HG03060 (cell line): ENCODE data around the gene ESPL1.
A peak's percentile ranks its signal among the peaks of the same experiment; 100 is the strongest.

ENCODE experiments used
- ATAC-seq: cut with Tn5 transposase; IDR thresholded peaks from one replicate; pipeline ENCODE4 v1.9.1; 2021; ENCODE audit warnings: low read depth, moderate number of reproducible peaks; ENCODE audit not compliant: unreplicated experiment

Gene ESPL1

GRCh38 chr12:53267999-53268629 is at the start of gene ESPL1:
ESPL1 (plus strand) TSS chr12:53268299; CDS start chr12:53268767, 468 bp downstream.
- ATAC-seq: peak; percentile 63

- ATAC-seq: no peak
Measured at GRCh38 chr12:53218551-53219291, 49.4 kb upstream of the ESPL1 start.

GRCh38 chr12:53219292-53219955 is 48.7 kb upstream of the ESPL1 start:
- no peak for ATAC-seq

- no peak for ATAC-seq
Measured at GRCh38 chr12:53219956-53220693, 48.0 kb upstream of the ESPL1 start.

DNA sequence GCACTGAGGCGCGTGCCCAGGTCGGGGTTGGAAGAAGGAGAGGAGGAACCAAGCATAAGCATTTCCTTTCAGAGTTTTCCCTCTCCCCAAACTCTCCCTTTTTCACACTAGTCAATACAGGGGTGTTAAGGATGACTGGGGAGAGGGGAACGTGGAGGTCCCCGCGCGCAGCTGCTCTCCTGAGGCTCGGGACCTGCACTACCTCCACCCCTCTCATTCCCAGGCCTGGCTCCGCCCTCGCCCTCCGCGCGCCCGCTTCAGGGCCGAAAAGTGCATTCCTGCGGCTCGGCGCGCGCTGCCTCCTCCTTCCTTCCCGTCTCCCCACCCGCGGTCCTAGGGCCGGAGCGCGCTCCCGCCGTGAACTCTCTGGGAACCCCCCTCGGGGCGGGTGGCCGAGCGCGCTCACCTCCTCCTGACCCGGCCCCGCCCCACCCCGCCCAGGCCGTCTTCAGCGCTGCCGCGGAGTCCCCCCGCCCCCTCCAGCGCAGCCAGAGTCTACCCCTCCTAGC is 47.4 kb upstream of the ESPL1 start:
- ATAC-seq: no peak

- ATAC-seq: no peak
Measured at GRCh38 chr12:53221203-53222080, 46.7 kb upstream of the ESPL1 start.

DNA sequence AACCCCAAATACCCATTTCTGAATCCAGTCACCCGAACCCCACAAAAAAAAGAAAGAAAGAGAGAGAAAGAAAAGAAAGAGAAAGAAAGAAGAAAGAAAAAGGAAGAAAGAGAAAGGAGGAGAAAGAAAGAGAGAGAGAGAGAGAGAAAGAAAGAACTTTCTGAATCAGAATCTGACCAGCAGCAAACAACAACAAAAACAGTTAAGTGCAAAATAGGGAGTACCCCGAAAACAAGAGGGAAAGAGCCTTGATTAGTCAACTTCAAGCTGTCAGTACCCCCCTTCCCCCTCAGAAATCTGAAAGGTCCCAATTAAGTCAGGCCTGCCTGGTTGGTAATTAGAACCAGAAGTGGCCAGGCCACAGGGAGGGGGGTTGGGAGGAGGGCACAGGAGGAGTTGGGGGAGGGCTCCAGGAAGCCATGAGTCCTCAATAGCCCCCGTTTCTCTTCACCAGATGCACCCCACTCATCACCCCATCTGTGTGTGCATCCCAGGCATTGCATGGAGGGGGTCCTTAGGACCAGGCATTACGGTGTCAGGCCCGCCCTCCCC is 45.9 kb upstream of the ESPL1 start:
- ATAC-seq: no peak

DNA sequence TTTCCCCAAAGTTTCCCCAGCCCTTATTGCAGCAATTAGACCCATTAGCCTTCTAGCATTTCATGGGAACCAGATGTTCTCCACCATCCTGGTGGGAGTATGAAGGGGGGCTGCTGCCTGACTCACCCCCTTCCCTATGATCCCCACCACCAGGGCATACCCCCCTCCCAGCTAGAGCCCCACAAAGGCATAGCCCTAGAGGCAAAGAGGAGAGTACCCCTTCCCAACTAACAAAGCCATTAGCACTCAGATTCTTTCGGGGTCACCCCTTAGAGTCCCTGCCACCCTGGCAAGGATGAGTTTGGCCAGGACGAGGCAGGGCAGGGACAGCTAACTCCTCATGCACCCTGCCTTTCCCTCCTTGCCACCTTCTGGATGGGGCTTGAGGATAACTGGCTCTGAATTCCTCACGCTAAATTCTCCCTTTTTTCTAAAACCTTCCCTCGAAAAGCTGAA is 45.3 kb upstream of the ESPL1 start:
- ATAC-seq: no peak

- no peak for ATAC-seq
Measured at GRCh38 chr12:53223389-53224060, 44.6 kb upstream of the ESPL1 start.

GRCh38 chr12:53224061-53224896 is 43.8 kb upstream of the ESPL1 start:
- ATAC-seq: no peak

DNA sequence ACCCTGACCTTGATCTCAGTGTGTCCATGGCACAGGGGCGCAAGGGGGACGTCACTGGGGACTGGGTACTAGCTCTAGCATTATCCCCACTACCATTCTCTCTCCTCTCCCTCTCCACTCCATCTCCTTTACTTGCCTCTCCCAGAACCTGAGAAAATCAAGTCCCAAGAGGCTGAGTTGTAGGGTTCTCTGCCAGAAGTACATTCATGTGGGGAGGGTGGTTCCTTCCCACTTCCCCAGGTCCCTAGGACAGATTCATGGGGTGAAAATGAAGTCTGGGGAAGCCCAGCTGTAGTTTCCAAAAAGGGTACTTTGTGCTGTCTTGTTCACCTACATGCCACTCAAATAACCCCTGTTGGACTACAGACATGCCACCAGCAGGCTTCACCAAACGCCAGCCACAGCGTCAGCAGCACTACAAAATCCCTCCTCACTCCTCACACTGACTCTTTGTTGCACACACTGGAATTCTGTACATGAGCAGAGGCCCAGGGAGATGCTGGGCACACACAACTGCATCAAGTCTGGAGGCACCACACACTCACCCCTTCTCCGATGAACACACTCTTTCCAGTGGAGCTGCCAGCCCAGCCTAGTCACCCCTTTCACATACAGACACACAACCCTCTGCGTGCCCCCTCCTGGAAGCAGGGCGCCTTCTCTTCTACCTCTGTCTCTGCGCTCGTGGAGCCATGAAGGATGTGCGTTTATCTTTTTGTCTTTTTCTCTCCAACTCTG is 43.0 kb upstream of the ESPL1 start:
- ATAC-seq: no peak

- no peak for ATAC-seq
Measured at GRCh38 chr12:53225635-53226424, 42.3 kb upstream of the ESPL1 start.

GRCh38 chr12:53226815-53227214 is 41.3 kb upstream of the ESPL1 start:
- ATAC-seq: no peak

GRCh38 chr12:53227341-53227740 is 40.8 kb upstream of the ESPL1 start:
- ATAC-seq: no peak

GRCh38 chr12:53227836-53228235 is 40.3 kb upstream of the ESPL1 start:
- ATAC-seq: no peak

GRCh38 chr12:53229454-53229853 is 38.6 kb upstream of the ESPL1 start:
- no peak for ATAC-seq
